ENCODE measurements around the gene COL13A1. TPM values are rescaled to one million over a fixed set of nuclear protein-coding genes. Genes with fewer than 3 reads are reported as not detected.

Gene COL13A1
- total RNA-seq, 3 donors from 2014 or later (not counting 1 experiment from before 2014, with no cell fraction given): 5.2 to 22.0 (median 10.3) TPM

DNA sequence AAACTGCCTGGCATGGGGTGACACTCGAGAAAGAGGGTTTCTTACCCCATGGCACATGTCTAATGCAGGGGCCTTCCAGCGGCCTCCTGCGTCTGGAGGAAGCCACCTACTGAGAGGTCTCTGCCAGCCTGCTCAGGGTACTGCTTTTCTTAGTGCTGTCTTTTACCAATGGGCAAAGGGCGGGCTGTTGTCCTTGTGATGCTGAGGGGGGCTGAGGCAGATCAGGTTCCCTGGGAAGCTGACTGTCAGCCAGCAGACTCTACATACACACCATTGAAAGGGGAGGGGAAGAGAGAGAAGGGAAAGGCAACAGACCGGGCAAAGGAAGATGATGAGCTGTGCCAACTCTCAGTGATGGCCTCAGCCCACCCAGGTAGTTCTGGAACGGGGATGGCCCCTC, 48.7 kb downstream of the COL13A1 start:
- H3K9me3 Mint-ChIP-seq: no peaks in the 10 kb centered on the region
- no peak for ATAC-seq
- intact Hi-C loops (cut with micrococcal nuclease): no loop called here
- H3K4me3 Mint-ChIP-seq: no peak overlapping the region
- H3K27me3 ChIP-seq (ENCODE audit: control insufficient read depth, insufficient read depth, low read length): peaks cover 3% of the 10 kb centered on the region
- 69% methylated on average over 6 of the region's 6 CpGs for WGBS (ENCODE audit: insufficient coverage)
- no peaks in the 10 kb centered on the region for H3K36me3 Mint-ChIP-seq
- H3K4me1 ChIP-seq (ENCODE audit: control insufficient read depth, insufficient read depth, low read length): no peaks in the 10 kb centered on the region
- DNase-seq: no peak
- peaks cover 0 to 25% of the 10 kb centered on the region in 2 donors for H3K4me1 Mint-ChIP-seq
- no peaks in the 10 kb centered on the region for H3K9me3 ChIP-seq (ENCODE audit: control insufficient read depth, insufficient read depth, low read length)
- TF ChIP-seq, protein P1, sequence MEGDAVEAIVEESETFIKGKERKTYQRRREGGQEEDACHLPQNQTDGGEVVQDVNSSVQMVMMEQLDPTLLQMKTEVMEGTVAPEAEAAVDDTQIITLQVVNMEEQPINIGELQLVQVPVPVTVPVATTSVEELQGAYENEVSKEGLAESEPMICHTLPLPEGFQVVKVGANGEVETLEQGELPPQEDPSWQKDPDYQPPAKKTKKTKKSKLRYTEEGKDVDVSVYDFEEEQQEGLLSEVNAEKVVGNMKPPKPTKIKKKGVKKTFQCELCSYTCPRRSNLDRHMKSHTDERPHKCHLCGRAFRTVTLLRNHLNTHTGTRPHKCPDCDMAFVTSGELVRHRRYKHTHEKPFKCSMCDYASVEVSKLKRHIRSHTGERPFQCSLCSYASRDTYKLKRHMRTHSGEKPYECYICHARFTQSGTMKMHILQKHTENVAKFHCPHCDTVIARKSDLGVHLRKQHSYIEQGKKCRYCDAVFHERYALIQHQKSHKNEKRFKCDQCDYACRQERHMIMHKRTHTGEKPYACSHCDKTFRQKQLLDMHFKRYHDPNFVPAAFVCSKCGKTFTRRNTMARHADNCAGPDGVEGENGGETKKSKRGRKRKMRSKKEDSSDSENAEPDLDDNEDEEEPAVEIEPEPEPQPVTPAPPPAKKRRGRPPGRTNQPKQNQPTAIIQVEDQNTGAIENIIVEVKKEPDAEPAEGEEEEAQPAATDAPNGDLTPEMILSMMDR (IDR thresholded peaks at IDR 0.05): no peak
- peaks cover 0 to 5% of the 10 kb centered on the region in 2 donors for H3K27me3 Mint-ChIP-seq (ENCODE audit: low read depth in 2 of 2)
- H3K27ac ChIP-seq (ENCODE audit: low read length): no peak overlapping the region
- H3K27ac Mint-ChIP-seq: peak overlapping the region in 1 of 2 donors; percentile 23
- H3K4me3 ChIP-seq (ENCODE audit: low read length): no peak overlapping the region
- no peaks in the 10 kb centered on the region for H3K36me3 ChIP-seq (ENCODE audit: control insufficient read depth, insufficient read depth, low read length)

- Mint-ChIP-seq H3K27ac (no peak overlapping the region), H3K27me3 (ENCODE audit: low read depth in 2 of 2) (peaks cover 0 to 3% of the 10 kb centered on the region in 2 donors), H3K4me3 (no peak overlapping the region), H3K4me1 (peaks cover 0 to 21% of the 10 kb centered on the region in 2 donors), H3K9me3 (no peaks in the 10 kb centered on the region), H3K36me3 (no peaks in the 10 kb centered on the region)
- no peaks in the 10 kb centered on the region for H3K4me1 ChIP-seq (ENCODE audit: control insufficient read depth, insufficient read depth, low read length)
- TF ChIP-seq, protein P1 (IDR thresholded peaks at IDR 0.05): no peak
- no peak overlapping the region for H3K27ac ChIP-seq (ENCODE audit: low read length)
- no peaks in the 10 kb centered on the region for H3K27me3 ChIP-seq (ENCODE audit: control insufficient read depth, insufficient read depth, low read length)
- no peaks in the 10 kb centered on the region for H3K36me3 ChIP-seq (ENCODE audit: control insufficient read depth, insufficient read depth, low read length)
- no peak overlapping the region for H3K4me3 ChIP-seq (ENCODE audit: low read length)
- ATAC-seq (no peak), DNase-seq (no peak)
- no peaks in the 10 kb centered on the region for H3K9me3 ChIP-seq (ENCODE audit: control insufficient read depth, insufficient read depth, low read length)
- 92% methylated on average over 1 of the region's 1 CpG for WGBS (ENCODE audit: insufficient coverage)
- intact Hi-C loops (cut with micrococcal nuclease): no loop called here
Observed at GRCh38 chr10:69851306-69851705, 49.6 kb downstream of the COL13A1 start.

GRCh38 chr10:69853064-69853463, 51.4 kb downstream of the COL13A1 start:
- no peaks in the 10 kb centered on the region for H3K36me3 Mint-ChIP-seq
- 71% methylated on average over 6 of the region's 7 CpGs for WGBS (ENCODE audit: insufficient coverage)
- DNase-seq: no peak

More at GRCh38 chr10:69853064-69853463, 51.4 kb downstream of the COL13A1 start:
- Histone ChIP-seq H3K36me3 (ENCODE audit: control insufficient read depth, insufficient read depth, low read length) (no peaks in the 10 kb centered on the region), H3K27ac (ENCODE audit: low read length) (no peak overlapping the region), H3K4me3 (ENCODE audit: low read length) (no peak overlapping the region), H3K9me3 (ENCODE audit: control insufficient read depth, insufficient read depth, low read length) (no peaks in the 10 kb centered on the region), H3K27me3 (ENCODE audit: control insufficient read depth, insufficient read depth, low read length) (no peaks in the 10 kb centered on the region), H3K4me1 (ENCODE audit: control insufficient read depth, insufficient read depth, low read length) (no peaks in the 10 kb centered on the region)
- no peaks in the 10 kb centered on the region for H3K9me3 Mint-ChIP-seq
- ATAC-seq: no peak
- no peak overlapping the region for H3K4me3 Mint-ChIP-seq
- no peak overlapping the region for H3K27ac Mint-ChIP-seq
- no peaks in the 10 kb centered on the region for H3K27me3 Mint-ChIP-seq (ENCODE audit: low read depth in 2 of 2)
- H3K4me1 Mint-ChIP-seq: peaks cover 0 to 17% of the 10 kb centered on the region in 2 donors
- intact Hi-C loops (cut with micrococcal nuclease): no loop called here
- TF ChIP-seq, protein P1 (IDR thresholded peaks at IDR 0.05): no peak

Data from natural killer cell (primary cell).